ENCODE results near the gene MYO7A. TPM values are rescaled to one million over a fixed set of nuclear protein-coding genes. Genes with fewer than 3 reads are reported as not detected.

The MYO7A gene
- total and polyA plus RNA-seq, 2 of the 4 experiments (the other 2 are of a cell fraction): 0.02 TPM; not detected in 1

- no peak overlapping the region for H3K9ac ChIP-seq (ENCODE audit: low read depth, low read length)
- no peaks in the 10 kb centered on the region for H3K4me1 ChIP-seq (ENCODE audit: control insufficient read depth, insufficient read depth, low read length)
- TF ChIP-seq ELK1 (IDR thresholded peaks at IDR 0.05; ENCODE audit: borderline replicate concordance, low read depth, low read length): no peak
- no peak for TF ChIP-seq MXI1 (IDR thresholded peaks at IDR 0.05; ENCODE audit: borderline replicate concordance, low read depth, low read length)
- no peak for TF ChIP-seq RFX5 (IDR thresholded peaks at IDR 0.05; ENCODE audit: low read depth, low read length)
- TF ChIP-seq RCOR1 (IDR thresholded peaks at IDR 0.05; ENCODE audit: insufficient replicate concordance, low read length): no peak
- TF ChIP-seq CHD1 (IDR thresholded peaks at IDR 0.05; ENCODE audit: low read depth, low read length): no peak
- TF ChIP-seq, protein P1, sequence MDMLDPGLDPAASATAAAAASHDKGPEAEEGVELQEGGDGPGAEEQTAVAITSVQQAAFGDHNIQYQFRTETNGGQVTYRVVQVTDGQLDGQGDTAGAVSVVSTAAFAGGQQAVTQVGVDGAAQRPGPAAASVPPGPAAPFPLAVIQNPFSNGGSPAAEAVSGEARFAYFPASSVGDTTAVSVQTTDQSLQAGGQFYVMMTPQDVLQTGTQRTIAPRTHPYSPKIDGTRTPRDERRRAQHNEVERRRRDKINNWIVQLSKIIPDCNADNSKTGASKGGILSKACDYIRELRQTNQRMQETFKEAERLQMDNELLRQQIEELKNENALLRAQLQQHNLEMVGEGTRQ (IDR thresholded peaks at IDR 0.05; ENCODE audit: low read depth, low read length): no peak
- TF ChIP-seq RAD21 (IDR thresholded peaks at IDR 0.05; ENCODE audit: low read length): no peak
- no peak for TF ChIP-seq CEBPB (IDR thresholded peaks at IDR 0.05; ENCODE audit: low read depth, low read length)
- TF ChIP-seq CTCF (conservative IDR thresholded peaks at IDR 0.05; ENCODE audit: low read depth, low read length): no peak
- no peak for TF ChIP-seq MAFK (IDR thresholded peaks at IDR 0.05; ENCODE audit: low read depth, low read length)
- no peak for TF ChIP-seq MAZ (IDR thresholded peaks at IDR 0.05; ENCODE audit: borderline replicate concordance, low read depth, low read length)
- no peak for TF ChIP-seq BHLHE40 (IDR thresholded peaks at IDR 0.05; ENCODE audit: low read depth, low read length)
- TF ChIP-seq FOS (IDR thresholded peaks at IDR 0.05; ENCODE audit: low read depth, low read length): no peak
- TF ChIP-seq POLR2A (IDR thresholded peaks at IDR 0.05; ENCODE audit: low read depth, low read length): no peak
- DNase-seq (no peak), ATAC-seq (ENCODE audit: low read depth) (no peak)
- H3K27me3 ChIP-seq (ENCODE audit: control insufficient read depth, insufficient read depth, low read length): peaks cover 37% of the 10 kb centered on the region
- H2BK120ac ChIP-seq (ENCODE audit: low read depth, low read length): no peak overlapping the region
- in situ Hi-C loops (cut with MboI; ENCODE audit: low sequenced_read_pairs): no loop called here
- no peak overlapping the region for H3K4ac ChIP-seq (ENCODE audit: low read depth, low read length)
- POLR2A ChIA-PET (ENCODE audit: unreplicated experiment): no interaction called here
- peaks cover 3% of the 10 kb centered on the region; the same call in 1 of the 2 replicates for H3K9me1 ChIP-seq (ENCODE audit: insufficient read depth, low read length)
- H3K56ac ChIP-seq (ENCODE audit: extremely low read depth, insufficient read depth, low read length): no peak overlapping the region
- no peaks in the 10 kb centered on the region for H3K36me3 ChIP-seq (ENCODE audit: control insufficient read depth, insufficient read depth, low read length)
- H3K18ac ChIP-seq (ENCODE audit: low read depth, low read length): no peak overlapping the region
- H2BK15ac ChIP-seq (ENCODE audit: low read depth, low read length): no peak overlapping the region
- no peak overlapping the region for H3K4me2 ChIP-seq (ENCODE audit: low read depth, low read length)
- H3K23ac ChIP-seq (ENCODE audit: low read depth, low read length): no peak overlapping the region
- H4K20me1 ChIP-seq (ENCODE audit: insufficient read depth, low read length): no peaks in the 10 kb centered on the region
- no peak overlapping the region for H4K5ac ChIP-seq (ENCODE audit: low read depth, low read length)
- no peak overlapping the region for H2AFZ ChIP-seq (replicated peaks; ENCODE audit: low read length, poor library complexity)
- no peak overlapping the region for H2BK5ac ChIP-seq (ENCODE audit: low read depth, low read length, poor library complexity, severe bottlenecking)
- H2BK20ac ChIP-seq (ENCODE audit: low read depth, low read length): no peak overlapping the region
- no peak overlapping the region for H4K8ac ChIP-seq (ENCODE audit: low read depth in 2 of 2, low read length in 2 of 2)
- BruUV-seq (replicated peaks): no TSS peak
- H3K4me3 ChIP-seq (ENCODE audit: insufficient read depth, low read depth, low read length): no peak overlapping the region
- intact Hi-C loops (cut with micrococcal nuclease): no loop called here
- no peak overlapping the region for H3K27ac ChIP-seq (ENCODE audit: insufficient read depth, low read length)
- no peak overlapping the region for H2AK9ac ChIP-seq (replicated peaks; ENCODE audit: low read depth, low read length, poor library complexity)
- H3K79me1 ChIP-seq (ENCODE audit: low read depth in 1 of 2, low read length in 2 of 2): no peaks in the 10 kb centered on the region
- no peak overlapping the region for H4K91ac ChIP-seq (ENCODE audit: insufficient read depth, low read depth, low read length)
- H2AK5ac ChIP-seq (ENCODE audit: low read depth, low read length): no peak overlapping the region
- no peak overlapping the region for H3K14ac ChIP-seq (replicated peaks; ENCODE audit: low read depth, low read length)
- H3K9me3 ChIP-seq (ENCODE audit: control insufficient read depth, insufficient read depth, low read length): no peaks in the 10 kb centered on the region
- CTCF ChIA-PET: no interaction called here
- dilution Hi-C loops (cut with HindIII; ENCODE audit: low sequenced_read_pairs, unreplicated experiment): no loop called here
- 58% methylated on average over 1 of the region's 4 CpGs; no CpG with 5 or more reads in 1 of the 2 experiments for WGBS, 2 experiments (ENCODE audit: extremely low coverage in 2 of 2, insufficient read length in 1 of 2)
Measured at GRCh38 chr11:77178150-77178549, 50.1 kb downstream of the MYO7A start.
